Lung (tissue), 16 donors: ENCODE data around the gene SLC4A2. TPM values are rescaled to one million over a fixed set of nuclear protein-coding genes. Genes with fewer than 3 reads are reported as not detected.

Experiments
- ATAC-seq: fragments of 200-7000 bp; cut with Tn5 transposase; one replicate; pipeline ENCODE4 v1.9.1; 2020; ENCODE audit warnings: moderate number of reproducible peaks; ENCODE audit not compliant: insufficient read depth, low FRiP score
- DNase-seq, 3 donors: peaks; one replicate each; pipeline ENCODE4 v3.0.0-alpha.2; 2013 to 2017
- H3K27ac ChIP-seq, 2 donors: one replicate each; pipeline ENCODE4 v1.5.1; 2013; ENCODE audit warnings: mild to moderate bottlenecking in 2 of 2, moderate library complexity in 2 of 2, control low read depth in 1 of 2, inconsistent platforms in 1 of 2, low read depth in 1 of 2, low read length in 1 of 2
- H3K27me3 ChIP-seq, 3 donors: one replicate each; pipeline ENCODE4 v1.5.1; 2013; ENCODE audit warnings: low read length in 2 of 3; ENCODE audit not compliant: control insufficient read depth in 3 of 3, insufficient read depth in 3 of 3
- H3K36me3 ChIP-seq, 4 donors: one replicate each; pipeline ENCODE4 v1.5.1; 2013; ENCODE audit warnings: low read length in 4 of 4, mild to moderate bottlenecking in 1 of 4, moderate library complexity in 1 of 4; ENCODE audit not compliant: control insufficient read depth in 4 of 4, insufficient read depth in 4 of 4
- H3K4me1 ChIP-seq, 5 donors: one replicate each; pipeline ENCODE4 v1.5.1; 2013; ENCODE audit warnings: low read length in 5 of 5, mild to moderate bottlenecking in 2 of 5, moderate library complexity in 1 of 5; ENCODE audit not compliant: control insufficient read depth in 5 of 5, insufficient read depth in 5 of 5
- H3K4me3 ChIP-seq: one replicate; pipeline ENCODE4 v1.5.1; 2013; ENCODE audit warnings: mild to moderate bottlenecking, control low read depth, moderate library complexity
- H3K9ac ChIP-seq, 2 donors: one replicate each; pipeline ENCODE4 v1.5.1; 2013; ENCODE audit warnings: low read length in 2 of 2, control low read depth in 1 of 2; ENCODE audit not compliant: insufficient read depth in 1 of 2
- H3K9me3 ChIP-seq, 4 donors: one replicate each; pipeline ENCODE4 v1.5.1; 2013; ENCODE audit warnings: low read length in 3 of 4, mild to moderate bottlenecking in 1 of 4, moderate library complexity in 1 of 4; ENCODE audit not compliant: control insufficient read depth in 4 of 4, insufficient read depth in 3 of 4
- WGBS, 2 donors: extraction: QIAGEN DNeasy Blood & Tissue Kit; methylation state at CpG; one replicate each; pipeline ENCODE4 v1.1.7; 2013; 5-methylcytosine and 5-hydroxymethylcytosine counted together
- long read RNA-seq, 5 donors: transcript quantifications; one replicate each; lab custom pipeline, GENCODE V29; 2026
- polyA plus RNA-seq, 2 donors: library from polyadenylated mRNA; stranded (reverse); fragments of 200-250 nt; gene quantifications; one replicate each; pipeline ENCODE4 v1.2.1, GENCODE V29; 2013
- total RNA-seq, 2 donors: library from RNA; depleted of rRNA in 1 of 2; stranded (reverse); fragments of >200 nt in 1 of 2; gene quantifications; one replicate each; pipeline ENCODE4 v1.2.1, GENCODE V29; 2014 to 2021
- TF ChIP-seq, protein P1 (sequence below): IDR thresholded peaks from 2 replicates; pipeline ENCODE4 v1.5.1; 2012; ENCODE audit warnings: mild to moderate bottlenecking; ENCODE audit errors: control extremely low read depth, extremely low read depth
- donor health status: control.
- donor health status: control.
- donor health status: Bipolar disorder and iron deficiency.
- donor health status: healthy.
- donor health status: DM: yes; HTN: yes; CAD: no.

SLC4A2 gene, protein sequence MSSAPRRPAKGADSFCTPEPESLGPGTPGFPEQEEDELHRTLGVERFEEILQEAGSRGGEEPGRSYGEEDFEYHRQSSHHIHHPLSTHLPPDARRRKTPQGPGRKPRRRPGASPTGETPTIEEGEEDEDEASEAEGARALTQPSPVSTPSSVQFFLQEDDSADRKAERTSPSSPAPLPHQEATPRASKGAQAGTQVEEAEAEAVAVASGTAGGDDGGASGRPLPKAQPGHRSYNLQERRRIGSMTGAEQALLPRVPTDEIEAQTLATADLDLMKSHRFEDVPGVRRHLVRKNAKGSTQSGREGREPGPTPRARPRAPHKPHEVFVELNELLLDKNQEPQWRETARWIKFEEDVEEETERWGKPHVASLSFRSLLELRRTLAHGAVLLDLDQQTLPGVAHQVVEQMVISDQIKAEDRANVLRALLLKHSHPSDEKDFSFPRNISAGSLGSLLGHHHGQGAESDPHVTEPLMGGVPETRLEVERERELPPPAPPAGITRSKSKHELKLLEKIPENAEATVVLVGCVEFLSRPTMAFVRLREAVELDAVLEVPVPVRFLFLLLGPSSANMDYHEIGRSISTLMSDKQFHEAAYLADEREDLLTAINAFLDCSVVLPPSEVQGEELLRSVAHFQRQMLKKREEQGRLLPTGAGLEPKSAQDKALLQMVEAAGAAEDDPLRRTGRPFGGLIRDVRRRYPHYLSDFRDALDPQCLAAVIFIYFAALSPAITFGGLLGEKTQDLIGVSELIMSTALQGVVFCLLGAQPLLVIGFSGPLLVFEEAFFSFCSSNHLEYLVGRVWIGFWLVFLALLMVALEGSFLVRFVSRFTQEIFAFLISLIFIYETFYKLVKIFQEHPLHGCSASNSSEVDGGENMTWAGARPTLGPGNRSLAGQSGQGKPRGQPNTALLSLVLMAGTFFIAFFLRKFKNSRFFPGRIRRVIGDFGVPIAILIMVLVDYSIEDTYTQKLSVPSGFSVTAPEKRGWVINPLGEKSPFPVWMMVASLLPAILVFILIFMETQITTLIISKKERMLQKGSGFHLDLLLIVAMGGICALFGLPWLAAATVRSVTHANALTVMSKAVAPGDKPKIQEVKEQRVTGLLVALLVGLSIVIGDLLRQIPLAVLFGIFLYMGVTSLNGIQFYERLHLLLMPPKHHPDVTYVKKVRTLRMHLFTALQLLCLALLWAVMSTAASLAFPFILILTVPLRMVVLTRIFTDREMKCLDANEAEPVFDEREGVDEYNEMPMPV
- total RNA-seq, result 100 to 1,000 TPM in 1 of 2 donors, 10 to 100 TPM in 1; 66.3 to 173 TPM
- 100 to 1,000 TPM in 1 of 2 donors, 10 to 100 TPM in 1; 96.7 to 144 TPM for polyA plus RNA-seq
- long read RNA-seq, donor 1, full-length matches to known transcripts, result 5 of 10 reads
- long read RNA-seq, donor 1, partial matches to known transcripts, result 5 of 10 reads
- long read RNA-seq, donor 1, other reads (novel, unspliced or antisense), result 0 of 10 reads
- long read RNA-seq, donor 2, full-length matches to known transcripts, result 2 of 2 reads
- long read RNA-seq, donor 2, partial matches to known transcripts, result 0 of 2 reads
- long read RNA-seq, donor 2, other reads (novel, unspliced or antisense), result 0 of 2 reads
- long read RNA-seq, donor 3, full-length matches to known transcripts, result 4 of 4 reads
- long read RNA-seq, donor 3, partial matches to known transcripts, result 0 of 4 reads
- long read RNA-seq, donor 3, other reads (novel, unspliced or antisense), result 0 of 4 reads
- long read RNA-seq, donor 4, full-length matches to known transcripts, result 7 of 7 reads
- long read RNA-seq, donor 4, partial matches to known transcripts, result 0 of 7 reads
- long read RNA-seq, donor 4, other reads (novel, unspliced or antisense), result 0 of 7 reads
- long read RNA-seq, donor 5, full-length matches to known transcripts, result 5 of 16 reads
- long read RNA-seq, donor 5, partial matches to known transcripts, result 11 of 16 reads
- long read RNA-seq, donor 5, other reads (novel, unspliced or antisense), result 0 of 16 reads

DNA sequence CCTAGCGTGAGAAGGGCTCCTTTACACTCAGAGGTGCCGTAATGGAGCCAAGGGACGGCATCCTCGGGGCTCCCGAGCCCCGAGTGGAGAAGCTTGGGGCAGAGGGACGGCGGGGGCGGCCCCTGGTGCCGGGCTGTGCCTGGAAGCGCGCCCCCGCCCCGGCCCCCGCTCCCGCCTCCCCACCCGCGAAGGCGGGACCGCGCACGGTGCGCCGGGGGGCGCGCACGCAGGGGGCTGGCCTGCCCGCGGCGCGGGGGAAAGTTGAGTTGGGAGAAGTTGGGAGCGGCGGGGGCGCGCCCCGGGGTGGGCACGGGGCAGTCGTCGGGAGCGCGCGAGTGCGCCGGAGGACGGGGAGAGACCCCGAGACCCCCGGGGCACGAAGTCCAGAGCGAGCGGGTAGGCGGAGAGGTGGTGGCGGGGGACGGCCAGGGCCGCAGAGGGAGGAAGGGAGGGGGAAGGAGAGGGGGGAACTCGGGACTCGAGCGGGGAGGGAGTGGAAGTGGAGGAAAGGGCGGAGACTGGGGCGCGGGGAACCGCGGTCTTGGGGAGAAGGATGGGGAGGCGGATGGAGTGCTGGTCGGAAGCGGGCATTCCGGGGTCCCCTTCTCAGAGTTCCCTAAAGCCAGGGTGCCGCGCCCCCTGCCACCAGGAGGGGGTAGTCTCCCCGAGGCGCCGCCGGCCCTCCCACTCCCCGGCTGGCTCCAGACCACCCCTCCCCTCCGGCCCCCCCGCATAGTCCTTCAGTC, at the start of gene SLC4A2:
SLC4A2 (plus strand) TSS at position 223 of the 746 bp plus-strand sequence. CDS start 2,399 bp downstream, outside the sequence.
- 1% methylated on average over 44 to 75 of the region's 75 CpGs for WGBS, 2 donors
- H3K9ac ChIP-seq, result peak within 1 kb of the TSS; percentile 42 to 93
- DNase-seq, result peak; percentile 86 to 92 (median 88)
- H3K27me3 ChIP-seq, result no peaks in the 10 kb centered on the region
- peak within 1 kb of the TSS; percentile 63 for H3K4me3 ChIP-seq
- peak within 1 kb of the TSS; percentile 96 for H3K27ac ChIP-seq
- H3K36me3 ChIP-seq, result peaks cover 0 to 7% (median 3%) of the 10 kb centered on the region in 4 donors
- peak; percentile 55 for ATAC-seq
- no peaks in the 10 kb centered on the region for H3K9me3 ChIP-seq
- H3K4me1 ChIP-seq, result peaks cover 12 to 44% (median 26%) of the 10 kb centered on the region in 5 donors
- TF ChIP-seq, protein P1, sequence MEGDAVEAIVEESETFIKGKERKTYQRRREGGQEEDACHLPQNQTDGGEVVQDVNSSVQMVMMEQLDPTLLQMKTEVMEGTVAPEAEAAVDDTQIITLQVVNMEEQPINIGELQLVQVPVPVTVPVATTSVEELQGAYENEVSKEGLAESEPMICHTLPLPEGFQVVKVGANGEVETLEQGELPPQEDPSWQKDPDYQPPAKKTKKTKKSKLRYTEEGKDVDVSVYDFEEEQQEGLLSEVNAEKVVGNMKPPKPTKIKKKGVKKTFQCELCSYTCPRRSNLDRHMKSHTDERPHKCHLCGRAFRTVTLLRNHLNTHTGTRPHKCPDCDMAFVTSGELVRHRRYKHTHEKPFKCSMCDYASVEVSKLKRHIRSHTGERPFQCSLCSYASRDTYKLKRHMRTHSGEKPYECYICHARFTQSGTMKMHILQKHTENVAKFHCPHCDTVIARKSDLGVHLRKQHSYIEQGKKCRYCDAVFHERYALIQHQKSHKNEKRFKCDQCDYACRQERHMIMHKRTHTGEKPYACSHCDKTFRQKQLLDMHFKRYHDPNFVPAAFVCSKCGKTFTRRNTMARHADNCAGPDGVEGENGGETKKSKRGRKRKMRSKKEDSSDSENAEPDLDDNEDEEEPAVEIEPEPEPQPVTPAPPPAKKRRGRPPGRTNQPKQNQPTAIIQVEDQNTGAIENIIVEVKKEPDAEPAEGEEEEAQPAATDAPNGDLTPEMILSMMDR, result no peak

DNA sequence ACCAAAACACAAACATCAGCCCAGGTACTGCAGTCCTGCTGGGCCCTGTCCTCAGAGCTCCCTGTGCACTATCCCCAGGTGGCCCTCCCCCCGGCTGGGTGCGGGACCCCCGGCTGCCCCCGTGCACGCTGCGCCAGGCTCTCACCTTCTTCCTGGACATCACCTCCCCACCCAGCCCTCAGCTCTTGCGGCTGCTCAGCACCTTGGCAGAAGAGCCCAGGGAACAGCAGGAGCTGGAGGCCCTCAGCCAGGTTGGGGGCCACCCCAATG, 49.4 kb upstream of the SLC4A2 start:
- TF ChIP-seq, protein P1, result no peak
- no peak overlapping the region for H3K4me3 ChIP-seq
- peaks cover 0 to 36% (median 27%) of the 10 kb centered on the region in 5 donors for H3K4me1 ChIP-seq
- H3K9me3 ChIP-seq, result no peaks in the 10 kb centered on the region
- no peak overlapping the region for H3K27ac ChIP-seq
- WGBS, 2 donors, result 43 to 63% methylated on average over 7 of the region's 7 CpGs
- ATAC-seq, result no peak
- no peak for DNase-seq
- no peaks in the 10 kb centered on the region for H3K27me3 ChIP-seq
- no peak overlapping the region for H3K9ac ChIP-seq
- peaks cover 0 to 7% (median 0%) of the 10 kb centered on the region in 4 donors for H3K36me3 ChIP-seq
